GM18498 (cell line): ENCODE measurements around the gene GPR61.

ENCODE experiments used
- ATAC-seq: cut with Tn5 transposase; IDR thresholded peaks from one replicate; pipeline ENCODE4 v1.9.1; 2021; ENCODE audit warnings: mild to moderate bottlenecking, moderate library complexity; ENCODE audit not compliant: unreplicated experiment

The GPR61 gene

DNA sequence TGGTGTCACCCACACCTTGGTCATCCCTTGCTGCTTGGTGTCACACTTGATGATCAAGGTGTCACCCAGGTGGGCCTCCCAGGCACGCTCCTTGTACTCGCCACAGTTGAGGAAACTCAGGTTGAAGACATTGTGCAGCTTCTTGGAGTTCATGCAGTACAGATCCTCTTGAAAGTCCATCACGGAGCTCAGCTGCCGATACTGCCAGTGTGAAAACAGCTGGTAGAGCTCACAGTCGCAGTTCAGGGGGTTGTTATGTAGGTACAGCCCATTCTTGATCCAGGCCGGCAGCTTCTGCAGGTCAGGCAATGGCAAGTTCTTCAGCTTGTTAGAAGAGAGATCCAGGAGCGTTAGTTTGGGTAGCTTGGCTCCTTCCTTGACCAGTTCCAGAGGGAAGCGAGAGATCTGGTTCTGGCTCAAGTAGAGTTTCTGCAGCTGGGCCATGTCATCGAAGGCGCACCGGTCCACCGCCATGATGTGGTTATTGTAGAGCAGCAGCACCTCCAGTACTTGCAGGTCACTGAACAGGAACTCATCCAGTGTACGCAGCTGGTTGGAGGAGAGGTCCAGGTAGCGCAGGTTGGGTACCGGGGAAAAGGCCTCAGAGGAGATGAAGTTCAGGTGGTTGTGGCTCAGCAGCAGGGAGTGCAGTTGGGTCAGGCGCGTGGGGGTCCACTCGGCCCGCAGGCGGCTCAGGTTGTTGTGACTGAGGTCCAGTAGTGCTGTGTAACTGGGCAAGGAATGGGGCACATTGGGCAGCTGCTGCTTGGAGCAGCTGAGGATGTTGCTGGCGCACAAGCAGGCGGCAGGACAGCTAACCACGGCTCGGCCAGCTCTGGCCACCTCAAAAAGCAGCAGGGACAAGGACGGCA, 31.4 kb upstream of the GPR61 start:
- ATAC-seq: no peak

GRCh38 chr1:109508873-109509175, 30.8 kb upstream of the GPR61 start:
- no peak for ATAC-seq

DNA sequence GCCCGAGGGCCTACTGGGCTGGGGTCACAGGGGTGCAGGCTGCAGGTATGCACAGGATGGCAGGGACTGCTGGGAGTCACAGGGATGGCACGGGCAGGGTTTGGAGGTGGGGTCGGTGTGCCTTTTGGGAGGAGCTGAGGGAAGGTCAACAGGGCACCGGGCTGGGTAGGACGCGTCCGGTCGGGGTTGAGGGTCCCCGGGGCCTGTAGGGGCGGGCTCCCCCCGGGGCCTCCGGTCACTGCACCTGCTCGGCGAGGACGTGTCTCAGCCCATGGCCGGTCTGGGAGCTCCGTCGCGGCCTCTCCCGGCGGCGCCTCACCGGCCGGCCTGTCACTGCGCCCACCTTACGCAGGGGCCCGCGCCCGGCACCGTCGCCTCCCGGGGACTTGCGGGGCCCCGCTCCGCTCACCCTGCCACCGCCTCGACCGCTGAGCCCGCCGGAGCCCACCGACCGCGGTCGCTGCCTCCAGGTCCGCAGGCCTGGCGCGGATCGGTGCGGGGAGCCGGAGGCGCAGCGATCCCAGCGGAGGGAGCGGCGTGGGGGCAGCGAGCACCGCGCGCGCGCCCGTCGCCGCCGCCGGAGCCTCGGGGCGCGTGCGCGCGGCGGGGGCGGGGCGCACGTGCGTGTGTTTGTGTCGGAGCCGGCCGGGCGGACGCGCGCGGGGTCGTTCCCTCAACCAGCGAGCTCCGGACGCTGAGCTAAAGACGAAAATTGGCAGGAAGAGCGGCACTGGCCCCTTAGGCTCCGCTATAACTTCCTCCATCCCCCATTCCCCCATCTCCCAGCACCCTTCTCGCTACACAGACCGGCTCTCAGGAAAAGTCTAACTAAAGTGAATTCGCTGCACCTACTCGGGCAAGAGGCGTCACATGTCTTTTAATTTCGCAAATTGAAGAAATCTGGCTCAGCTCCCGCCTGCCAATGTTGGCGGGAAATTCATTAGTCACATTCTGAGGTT, 30.2 kb upstream of the GPR61 start, which contains the start of gene AMIGO1:
Gene AMIGO1 (minus strand): TSS at position 552 of the 959 bp plus-strand sequence. CDS start 815 bp downstream, outside the sequence.
- ATAC-seq: peak; percentile 72

GRCh38 chr1:109513110-109513710, 26.5 kb upstream of the GPR61 start:
- ATAC-seq: no peak

GRCh38 chr1:109514846-109515245, 24.8 kb upstream of the GPR61 start:
- no peak for ATAC-seq

- ATAC-seq: no peak
These were observed 22.8 kb upstream of the GPR61 start for GRCh38 chr1:109516872-109517271.

DNA sequence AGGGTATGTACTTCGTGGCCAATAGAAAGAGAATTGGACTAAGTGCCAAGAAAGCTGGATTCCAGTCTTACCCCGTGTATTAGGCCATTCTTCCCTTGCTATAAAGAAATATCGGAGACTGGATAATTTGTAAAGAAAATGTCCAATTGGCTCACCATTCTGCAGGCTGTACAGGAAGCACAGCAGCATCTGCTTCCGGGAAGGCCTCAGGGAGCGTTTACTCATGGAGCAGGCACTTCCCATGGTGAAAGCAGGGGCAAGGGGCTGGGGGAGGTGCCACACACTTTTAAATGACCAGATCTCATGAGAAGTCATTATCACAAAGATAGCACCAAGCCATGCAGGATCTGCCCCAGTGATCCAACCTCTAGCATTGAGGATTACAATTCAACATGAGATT, 22.3 kb upstream of the GPR61 start:
- no peak for ATAC-seq

- ATAC-seq: no peak
These were observed 18.4 kb upstream of the GPR61 start for GRCh38 chr1:109521002-109521951.

DNA sequence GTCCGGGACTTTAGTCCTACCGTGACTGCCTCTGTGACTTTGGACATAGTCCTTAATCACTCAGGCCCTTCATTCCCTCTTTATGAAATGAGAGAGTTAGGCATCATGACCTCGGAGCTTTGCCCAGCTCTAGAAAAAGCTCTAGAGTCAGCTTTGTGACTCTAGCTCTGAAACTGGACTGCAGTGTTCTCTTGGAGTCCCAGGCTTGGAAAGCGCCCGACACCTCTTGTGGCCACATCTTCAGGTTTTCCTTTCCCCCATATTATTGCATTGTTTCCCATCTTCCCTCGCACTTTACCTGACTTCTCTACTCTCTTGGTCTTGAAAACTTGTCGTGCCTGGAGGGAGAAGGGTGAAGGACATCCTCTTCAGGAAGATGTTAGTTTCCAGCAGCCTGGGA, 17.6 kb upstream of the GPR61 start:
- ATAC-seq: no peak

DNA sequence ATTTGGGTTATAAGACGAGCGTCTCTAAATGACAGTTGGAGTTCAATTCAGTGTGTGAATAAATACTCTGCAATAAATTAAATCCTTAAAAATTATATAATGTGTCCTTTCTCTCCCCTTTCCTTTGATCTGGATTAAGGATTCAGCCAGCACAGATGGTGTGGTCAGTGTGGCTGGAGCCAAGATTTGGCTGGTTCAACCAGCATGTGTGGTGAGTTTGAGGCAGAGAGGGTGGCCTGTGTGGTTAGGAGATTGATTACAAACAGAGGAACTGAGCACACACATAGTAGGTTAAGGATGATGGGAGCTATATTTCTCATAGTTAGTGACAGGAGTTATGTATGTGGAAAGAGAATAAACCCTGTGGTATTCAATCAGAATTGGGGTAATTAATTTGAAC, 16.0 kb upstream of the GPR61 start:
- no peak for ATAC-seq

DNA sequence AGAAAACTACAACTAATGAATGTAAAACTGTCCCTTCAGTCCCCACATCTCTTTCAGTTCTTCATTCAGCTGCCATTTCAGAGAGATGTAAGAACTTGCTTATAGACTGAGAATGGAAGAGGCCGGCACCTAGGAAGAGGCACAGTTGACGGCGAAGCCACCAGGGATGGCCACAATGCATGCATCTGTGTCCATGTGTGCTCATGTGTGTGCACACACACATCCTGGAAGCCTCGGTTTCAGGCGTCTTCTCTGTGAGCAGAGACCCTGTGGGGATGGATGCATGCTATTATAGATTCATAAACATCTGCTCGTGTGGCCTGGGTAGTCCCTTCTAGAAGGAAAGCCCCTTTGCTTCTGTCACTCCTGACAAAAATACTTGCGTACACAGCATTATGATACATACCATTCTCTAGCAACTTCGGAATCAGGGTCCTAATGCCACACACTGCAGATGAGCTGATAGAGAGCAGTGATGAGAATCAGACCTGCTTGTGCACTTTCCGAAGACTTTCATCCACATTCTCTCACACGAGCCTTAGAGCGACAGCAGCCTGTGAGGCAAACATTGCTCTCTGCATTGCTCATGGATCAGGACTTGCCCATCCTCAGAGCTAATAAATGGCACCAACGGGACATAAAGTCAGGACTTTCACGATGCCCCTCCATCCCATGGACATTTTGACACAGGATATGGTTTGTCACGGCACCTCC, 12.4 kb upstream of the GPR61 start:
- peak; percentile 69 for ATAC-seq

DNA sequence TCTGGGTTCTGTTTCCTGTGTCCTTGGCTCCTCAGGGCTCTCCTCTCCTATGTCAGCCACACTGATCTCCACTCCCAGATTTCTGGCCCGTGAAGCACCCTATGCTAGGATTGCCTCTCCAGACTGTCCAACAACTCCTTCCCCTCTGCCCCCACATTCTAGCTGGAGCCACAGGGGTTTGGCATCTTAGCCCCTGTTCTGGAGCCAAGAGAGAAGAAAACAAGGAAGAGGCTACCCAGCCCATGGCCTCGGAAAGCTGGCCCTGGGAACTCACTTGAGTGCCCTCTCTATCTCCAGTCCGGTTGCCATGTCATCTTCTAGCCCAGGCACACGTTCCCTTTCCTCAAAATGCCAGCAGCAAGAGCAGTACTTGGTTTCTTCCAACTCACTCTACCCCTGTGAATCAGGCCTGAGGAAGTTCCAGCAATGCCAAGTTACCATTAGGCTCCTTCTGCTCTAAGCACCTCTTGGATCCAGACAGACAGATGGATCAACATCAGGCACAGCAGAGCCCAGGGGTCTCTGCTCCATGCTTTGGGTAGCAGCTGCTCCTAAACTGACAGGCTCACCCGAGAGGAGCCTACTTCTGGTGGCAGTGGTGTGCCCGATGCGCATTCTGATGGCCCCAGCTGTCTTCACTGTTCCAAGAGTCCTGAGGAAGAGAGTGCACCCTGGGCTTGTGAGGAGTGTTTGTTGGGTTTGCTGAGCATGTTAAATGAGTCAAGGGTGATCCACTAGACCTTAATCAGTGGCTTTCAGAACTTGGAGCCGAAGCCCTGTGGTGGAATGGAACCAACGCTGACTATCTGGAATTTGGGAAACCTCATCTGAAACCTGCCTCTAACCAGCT, 11.6 kb upstream of the GPR61 start:
- ATAC-seq: no peak

DNA sequence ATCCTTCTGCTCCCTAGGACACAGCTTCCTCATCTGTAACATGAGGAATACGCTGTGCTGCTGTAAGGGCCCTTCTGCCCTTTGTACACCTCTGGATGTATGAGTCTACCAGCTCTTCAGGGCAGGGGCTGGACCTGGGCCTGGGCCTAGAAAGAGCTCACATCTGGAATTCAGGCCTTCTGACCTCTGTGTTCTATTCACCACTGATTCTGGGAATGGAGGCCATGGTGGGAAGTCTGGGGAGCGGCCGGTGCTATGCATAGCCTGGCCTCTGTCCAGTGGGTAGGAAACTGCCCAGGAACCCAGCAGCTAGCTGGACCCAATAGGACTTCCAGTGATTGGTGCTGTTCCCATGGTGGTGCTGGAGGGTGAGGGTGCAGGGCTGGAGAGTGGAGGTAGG, 11.0 kb upstream of the GPR61 start:
- no peak for ATAC-seq

GRCh38 chr1:109529881-109530456, 9.7 kb upstream of the GPR61 start:
- ATAC-seq: no peak

DNA sequence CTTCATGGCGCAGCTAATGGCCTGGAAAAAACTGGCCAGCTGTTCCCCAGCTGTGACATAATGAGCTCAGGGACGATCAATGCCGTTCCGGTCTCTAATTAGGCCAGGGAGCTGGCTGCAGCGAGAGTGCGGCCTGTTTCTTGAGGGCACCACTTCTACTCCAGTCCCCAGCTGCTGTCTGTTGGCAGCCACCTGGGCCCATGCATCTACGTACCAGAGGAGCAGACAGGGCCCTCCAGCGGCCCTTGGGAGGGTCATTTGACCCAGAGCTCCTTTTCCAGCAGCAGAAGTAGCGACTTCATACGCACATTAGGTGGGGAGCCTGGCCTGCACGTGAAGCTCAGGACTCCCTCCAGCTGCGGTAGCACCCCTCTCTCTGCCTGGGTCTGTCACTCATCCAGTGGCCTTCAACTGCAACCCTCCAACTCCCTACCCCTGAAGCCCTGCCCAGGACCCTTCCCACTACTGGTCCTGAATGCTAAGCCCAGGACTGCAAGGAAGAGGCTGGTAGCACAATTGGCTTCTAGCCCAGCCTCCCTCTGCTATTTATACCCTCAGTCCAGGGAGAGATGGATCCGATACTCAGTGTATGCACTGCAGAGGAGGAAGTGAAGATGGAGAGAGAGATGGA, 9.1 kb upstream of the GPR61 start:
- no peak for ATAC-seq

DNA sequence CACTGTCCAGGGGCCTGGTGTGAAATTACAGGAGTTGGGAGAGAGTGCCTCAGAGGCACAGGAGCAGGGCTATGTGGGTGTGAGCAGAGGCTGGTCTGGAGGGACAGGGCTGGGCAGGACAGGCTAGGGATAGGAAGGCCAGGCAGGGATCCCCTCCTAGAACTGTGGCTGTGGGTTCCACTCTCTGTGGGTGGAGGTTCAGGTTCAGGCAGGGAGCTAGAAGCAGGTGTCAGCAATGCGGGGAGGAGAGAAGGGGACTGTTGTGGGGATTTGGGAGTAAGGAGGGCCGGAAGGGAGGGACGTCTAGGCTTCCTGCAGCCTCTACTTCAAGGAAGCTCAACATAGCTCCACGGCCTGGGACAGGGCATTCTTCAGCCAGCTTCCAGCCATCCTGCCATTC, 8.3 kb upstream of the GPR61 start:
- no peak for ATAC-seq

DNA sequence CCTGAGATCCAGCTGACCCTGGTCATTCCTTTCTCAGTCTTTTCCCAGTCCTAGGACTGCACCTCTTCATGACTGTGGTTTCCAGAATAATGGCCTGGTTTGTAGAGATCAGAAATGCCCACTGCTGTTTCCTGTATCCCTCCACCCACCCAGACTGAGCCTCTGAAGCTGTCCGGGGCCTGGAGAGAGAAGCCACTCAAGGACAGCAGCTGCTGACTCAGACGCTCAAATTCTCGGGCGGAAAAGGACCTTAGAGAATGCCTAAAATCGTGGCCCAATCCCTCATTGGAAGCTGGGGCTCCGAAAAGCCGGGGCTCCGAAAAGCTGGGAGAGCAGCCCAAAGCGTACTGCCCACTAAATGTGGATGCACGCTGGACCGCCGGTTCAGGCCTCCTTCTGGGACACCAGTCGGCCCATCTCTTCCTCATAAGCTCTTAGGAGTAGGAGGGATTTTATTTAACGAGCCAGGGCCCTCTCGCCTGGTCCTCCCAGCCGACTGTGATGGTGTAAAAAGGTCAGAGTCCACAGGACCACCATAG, 7.8 kb upstream of the GPR61 start:
- ATAC-seq: no peak
